AG09309 (cell line): Measurements from ENCODE around the gene ERAL1.

Experiments used
- DNase-seq: peaks from one replicate; pipeline ENCODE4 v3.0.0-alpha.2; 2010; ENCODE audit warnings: low read depth
- H3K4me3 ChIP-seq: 2 replicates; pipeline ENCODE4 v1.5.1; 2011; ENCODE audit warnings: mild to moderate bottlenecking, low read depth, low read length, moderate library complexity; ENCODE audit not compliant: control insufficient read depth
- TF ChIP-seq, protein P1 (sequence below): IDR thresholded peaks from 2 replicates; pipeline ENCODE4 v1.5.1; 2011; ENCODE audit warnings: mild to moderate bottlenecking, low read depth, low read length, inconsistent platforms; ENCODE audit not compliant: insufficient read depth, control insufficient read depth; ENCODE audit errors: missing control alignments

The ERAL1 gene

GRCh38 chr17:28895794-28896447 is 41.1 kb downstream of the ERAL1 start:
- no peak overlapping the region for H3K4me3 ChIP-seq
- DNase-seq, result no peak
- TF ChIP-seq, protein P1, sequence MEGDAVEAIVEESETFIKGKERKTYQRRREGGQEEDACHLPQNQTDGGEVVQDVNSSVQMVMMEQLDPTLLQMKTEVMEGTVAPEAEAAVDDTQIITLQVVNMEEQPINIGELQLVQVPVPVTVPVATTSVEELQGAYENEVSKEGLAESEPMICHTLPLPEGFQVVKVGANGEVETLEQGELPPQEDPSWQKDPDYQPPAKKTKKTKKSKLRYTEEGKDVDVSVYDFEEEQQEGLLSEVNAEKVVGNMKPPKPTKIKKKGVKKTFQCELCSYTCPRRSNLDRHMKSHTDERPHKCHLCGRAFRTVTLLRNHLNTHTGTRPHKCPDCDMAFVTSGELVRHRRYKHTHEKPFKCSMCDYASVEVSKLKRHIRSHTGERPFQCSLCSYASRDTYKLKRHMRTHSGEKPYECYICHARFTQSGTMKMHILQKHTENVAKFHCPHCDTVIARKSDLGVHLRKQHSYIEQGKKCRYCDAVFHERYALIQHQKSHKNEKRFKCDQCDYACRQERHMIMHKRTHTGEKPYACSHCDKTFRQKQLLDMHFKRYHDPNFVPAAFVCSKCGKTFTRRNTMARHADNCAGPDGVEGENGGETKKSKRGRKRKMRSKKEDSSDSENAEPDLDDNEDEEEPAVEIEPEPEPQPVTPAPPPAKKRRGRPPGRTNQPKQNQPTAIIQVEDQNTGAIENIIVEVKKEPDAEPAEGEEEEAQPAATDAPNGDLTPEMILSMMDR, result no peak

DNA sequence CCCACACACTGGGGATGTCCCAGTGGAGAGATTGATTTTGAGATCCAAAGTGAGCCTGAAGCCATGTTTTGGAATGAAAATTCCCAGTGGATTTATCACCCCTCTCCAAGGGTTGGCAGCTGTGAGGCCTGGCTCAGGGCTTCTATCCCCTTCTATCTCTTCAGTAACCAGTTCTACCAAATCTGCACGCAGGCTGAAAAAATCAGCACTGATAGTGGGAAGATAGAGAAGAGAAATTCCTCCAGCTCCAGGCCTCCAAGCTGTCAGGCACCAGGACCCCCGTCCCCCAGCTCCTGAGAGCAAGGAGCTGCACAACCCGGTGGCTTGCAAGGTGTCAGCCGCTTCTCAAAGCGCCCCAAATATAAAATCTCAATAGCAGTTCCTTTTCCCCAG is 41.7 kb downstream of the ERAL1 start:
- DNase-seq, result no peak
- peak overlapping the region; percentile 82 for H3K4me3 ChIP-seq
- TF ChIP-seq, protein P1, result no peak

GRCh38 chr17:28896884-28897768 is 42.3 kb downstream of the ERAL1 start, which contains the start of gene FLOT2:
FLOT2 (minus strand) TSS chr17:28897733; CDS start chr17:28897574, 159 bp downstream.
- DNase-seq, result no peak
- TF ChIP-seq, protein P1, result peak; percentile 31
- H3K4me3 ChIP-seq, result peak within 1 kb of the TSS; percentile 82

DNA sequence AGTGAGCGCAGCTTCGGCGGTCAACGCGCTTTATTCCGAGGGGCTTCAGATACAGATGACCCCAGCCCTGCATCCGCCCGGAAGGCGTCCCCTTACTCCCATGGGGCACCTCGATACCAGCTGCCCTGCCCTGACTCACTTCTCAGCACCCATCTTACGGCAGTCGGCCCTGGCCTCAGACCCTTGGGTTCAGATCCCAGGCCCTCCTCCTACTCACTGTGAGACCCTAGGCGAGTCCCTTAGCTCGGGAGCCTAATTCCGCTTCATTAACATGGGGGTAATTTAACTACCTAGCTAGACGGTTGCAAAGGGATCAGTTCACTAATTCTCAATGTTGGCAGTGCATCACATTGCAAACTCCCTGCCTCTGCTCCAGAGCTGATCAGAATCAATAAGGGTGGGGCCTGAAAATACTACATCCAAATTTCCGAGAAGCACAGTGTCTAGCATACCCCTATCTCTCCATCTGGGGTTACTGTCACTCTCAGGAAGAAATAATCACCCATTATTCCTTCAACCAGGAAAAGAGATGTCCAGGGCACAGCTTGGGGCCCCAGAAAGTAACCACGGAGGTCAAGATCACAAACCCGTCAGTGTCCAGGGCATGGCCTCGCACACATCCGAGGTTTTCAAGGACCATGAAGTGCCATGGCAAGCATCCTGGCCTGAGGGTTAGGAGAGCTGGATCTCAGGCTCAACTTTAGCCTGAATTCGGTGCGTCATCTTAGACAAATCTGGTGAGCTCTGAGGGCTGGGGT is 43.1 kb downstream of the ERAL1 start:
- TF ChIP-seq, protein P1, result no peak
- DNase-seq, result no peak
- peak overlapping the region; percentile 82 for H3K4me3 ChIP-seq

DNA sequence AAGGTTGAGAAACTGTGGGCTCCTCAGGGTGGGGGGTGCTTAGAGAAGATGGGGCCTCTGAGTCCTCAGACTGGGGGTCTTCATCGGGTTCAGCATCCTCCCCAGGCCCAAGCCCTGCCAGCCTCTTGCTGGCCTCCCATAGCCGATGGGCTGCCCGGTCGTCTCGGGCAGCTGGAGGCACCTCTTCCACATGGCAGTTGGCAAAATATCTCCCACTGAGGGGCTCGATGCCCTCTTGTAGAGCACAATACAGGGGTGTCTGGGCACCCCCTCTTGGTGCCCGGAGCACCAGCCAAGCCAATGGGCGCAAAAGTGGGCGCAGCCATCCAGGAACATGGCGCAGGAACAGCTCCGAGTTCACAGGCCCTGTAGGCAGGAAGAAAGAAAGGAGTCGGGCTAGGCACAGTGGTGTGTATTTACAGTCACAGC is 43.7 kb downstream of the ERAL1 start:
- DNase-seq, result no peak
- no peak overlapping the region for H3K4me3 ChIP-seq
- TF ChIP-seq, protein P1, result no peak

DNA sequence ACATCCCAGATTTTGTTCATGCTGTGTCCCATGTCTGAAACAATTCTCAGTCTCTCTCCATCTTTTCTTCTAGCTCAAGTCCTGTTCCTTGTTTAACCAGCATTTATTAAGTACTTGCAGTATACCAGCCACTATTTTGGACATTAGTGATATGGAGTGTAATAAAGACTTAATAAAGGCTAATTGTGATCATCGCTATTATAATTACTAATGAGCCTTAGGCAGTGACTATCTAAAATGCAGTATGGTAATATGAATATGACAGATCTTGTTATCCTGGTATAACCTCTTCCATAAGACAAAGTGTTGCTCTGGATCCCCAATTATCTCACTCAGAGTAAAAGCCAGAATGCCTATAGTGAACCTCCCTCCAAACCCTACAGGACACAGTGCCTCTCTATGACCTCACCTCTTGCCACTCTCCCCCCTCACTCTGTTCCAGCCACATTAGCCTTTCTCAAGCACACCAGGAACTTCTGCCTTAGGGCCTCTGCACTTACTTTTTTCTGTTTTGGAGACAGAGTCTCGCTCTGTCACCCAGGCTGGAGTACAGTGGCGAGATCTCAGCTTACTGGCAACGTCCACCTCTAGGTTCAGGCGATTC is 44.5 kb downstream of the ERAL1 start:
- no peak for DNase-seq
- TF ChIP-seq, protein P1, result no peak
- H3K4me3 ChIP-seq, result no peak overlapping the region
